Measurements from ENCODE around the gene CACNB4.

CACNB4 gene

DNA sequence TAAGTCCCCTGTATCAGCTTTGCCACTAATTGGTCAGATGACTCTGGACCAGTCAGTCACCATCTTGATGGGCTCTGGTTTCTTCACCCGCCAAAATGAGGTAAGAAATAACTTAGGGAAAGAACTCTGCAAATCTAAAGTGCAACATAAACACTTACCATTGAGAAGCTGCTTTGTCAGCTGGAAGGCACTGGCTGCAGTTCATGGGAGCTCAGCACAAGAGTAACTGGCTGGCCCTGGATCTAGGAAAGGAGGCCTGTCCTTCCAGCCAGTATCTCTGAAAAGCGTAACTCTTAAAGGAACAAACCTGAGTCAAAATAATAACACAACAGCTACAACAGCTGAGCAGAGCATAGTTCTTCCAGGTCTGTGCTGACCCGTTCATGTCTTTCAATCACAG is 123.9 kb downstream of the CACNB4 start:
- H3K23ac ChIP-seq (ENCODE audit: low read length), result no peak overlapping the region
- H3K9ac ChIP-seq (ENCODE audit: low read length), result no peak overlapping the region

GRCh38 chr2:151973901-151974199 is 125.0 kb downstream of the CACNB4 start:
- H3K27me3 ChIP-seq (ENCODE audit: insufficient read depth, low read length), result no peaks in the 10 kb centered on the region

More for the DNA sequence above, 123.9 kb downstream of the CACNB4 start:
- no peak overlapping the region for H3K14ac ChIP-seq (ENCODE audit: low read length)
- H3K4me2 ChIP-seq (ENCODE audit: low read length), result no peak overlapping the region
- WGBS (ENCODE audit: extremely low coverage, insufficient coverage, insufficient read length), result no CpG with 5 or more reads among the region's 3 CpGs
- H2BK12ac ChIP-seq (ENCODE audit: low read length), result no peak overlapping the region
- no peak overlapping the region for H4K91ac ChIP-seq (ENCODE audit: low read depth, low read length)
- H4K8ac ChIP-seq (ENCODE audit: low read depth, low read length), result no peak overlapping the region
- no peak overlapping the region for H3K18ac ChIP-seq (ENCODE audit: low read length)
- no peak overlapping the region for H2AK5ac ChIP-seq (ENCODE audit: low read length)
- H3K36me3 ChIP-seq (ENCODE audit: control insufficient read depth in 1 of 2, insufficient read depth in 2 of 2, low read length in 2 of 2), result no peaks in the 10 kb centered on the region
- H3K9me3 ChIP-seq (ENCODE audit: insufficient read depth, low read depth, low read length), result no peaks in the 10 kb centered on the region
- no peaks in the 10 kb centered on the region for H3K79me1 ChIP-seq (ENCODE audit: low read length)
- H2BK5ac ChIP-seq (ENCODE audit: low read depth, low read length, poor library complexity), result no peak overlapping the region
- H3K4me1 ChIP-seq (ENCODE audit: control insufficient read depth in 1 of 2, insufficient read depth in 2 of 2, low read length in 2 of 2), result peaks cover 0 to 3% of the 10 kb centered on the region in 2 experiments
- H2BK120ac ChIP-seq (ENCODE audit: insufficient read depth, low read length, poor library complexity), result no peak overlapping the region
- DNase-seq, result no peak
- no peak overlapping the region for H2AFZ ChIP-seq (ENCODE audit: insufficient read depth, low read length, poor library complexity)
- no peak overlapping the region for H3K27ac ChIP-seq (ENCODE audit: low read depth, low read length)
- no peak overlapping the region for H4K12ac ChIP-seq (ENCODE audit: low read depth, low read length)
- no peak overlapping the region for H3K4ac ChIP-seq (ENCODE audit: low read depth, low read length)
- H3K27me3 ChIP-seq (ENCODE audit: insufficient read depth, low read length), result no peaks in the 10 kb centered on the region
- H3K79me2 ChIP-seq (ENCODE audit: control insufficient read depth, insufficient read depth, low read length, poor library complexity), result no peaks in the 10 kb centered on the region
- H3K4me3 ChIP-seq (ENCODE audit: low read depth, low read length), result no peak overlapping the region

DNA sequence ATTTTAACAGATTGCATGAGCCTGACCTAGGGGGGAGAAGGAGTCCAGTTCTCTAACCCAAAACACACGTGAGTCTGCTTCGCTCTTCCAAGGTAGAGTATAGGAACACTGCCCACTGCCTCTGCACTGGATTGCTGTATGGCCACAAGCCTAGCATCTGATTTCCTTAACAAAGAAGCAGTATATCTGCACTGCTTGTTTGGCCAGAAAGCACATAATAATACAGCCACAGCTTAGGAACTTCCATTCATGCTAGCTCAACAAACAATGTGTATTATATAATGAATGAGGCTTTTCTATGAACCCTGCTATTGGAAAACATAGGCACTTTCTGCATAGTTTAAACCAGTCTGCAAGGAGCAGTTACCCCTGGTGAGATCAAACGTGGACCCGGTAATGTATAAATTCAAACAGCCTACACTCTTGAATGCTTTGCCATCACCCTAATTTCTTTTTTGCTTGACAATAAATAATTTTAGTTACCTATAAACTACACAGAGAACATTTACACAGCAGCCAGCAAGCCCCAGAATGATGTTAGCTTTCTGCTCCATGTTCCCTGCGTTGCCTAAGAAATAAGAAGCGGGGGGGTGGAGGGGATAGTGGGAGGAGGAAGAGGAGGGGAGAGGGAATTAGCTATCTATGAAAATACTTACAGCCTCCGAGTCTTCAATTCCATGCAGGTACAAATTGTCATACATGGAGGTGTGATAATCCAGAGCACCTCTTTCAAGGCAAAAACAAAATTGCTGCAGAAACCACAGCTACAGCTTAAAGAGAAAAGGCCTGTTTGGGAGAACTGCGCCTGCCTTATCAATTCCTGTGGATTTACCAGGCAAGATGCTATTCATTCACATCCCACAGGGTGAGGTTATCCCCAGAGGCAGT is 125.6 kb downstream of the CACNB4 start:
- WGBS (ENCODE audit: extremely low coverage, insufficient coverage, insufficient read length), result no CpG with 5 or more reads among the region's 8 CpGs

More at GRCh38 chr2:151973901-151974199, 125.0 kb downstream of the CACNB4 start:
- Histone ChIP-seq H3K4ac (ENCODE audit: low read depth, low read length) (no peak overlapping the region), H3K14ac (ENCODE audit: low read length) (no peak overlapping the region), H2BK5ac (ENCODE audit: low read depth, low read length, poor library complexity) (no peak overlapping the region), H3K36me3 (ENCODE audit: control insufficient read depth in 1 of 2, insufficient read depth in 2 of 2, low read length in 2 of 2) (no peaks in the 10 kb centered on the region), H2AFZ (ENCODE audit: insufficient read depth, low read length, poor library complexity) (no peak overlapping the region), H3K79me1 (ENCODE audit: low read length) (no peaks in the 10 kb centered on the region), H3K4me3 (ENCODE audit: low read depth, low read length) (no peak overlapping the region), H3K23ac (ENCODE audit: low read length) (no peak overlapping the region), H3K4me1 (ENCODE audit: control insufficient read depth in 1 of 2, insufficient read depth in 2 of 2, low read length in 2 of 2) (no peaks in the 10 kb centered on the region), H2BK12ac (ENCODE audit: low read length) (no peak overlapping the region), H4K8ac (ENCODE audit: low read depth, low read length) (no peak overlapping the region), H4K91ac (ENCODE audit: low read depth, low read length) (no peak overlapping the region), H2BK120ac (ENCODE audit: insufficient read depth, low read length, poor library complexity) (no peak overlapping the region), H4K12ac (ENCODE audit: low read depth, low read length) (no peak overlapping the region), H3K27ac (ENCODE audit: low read depth, low read length) (no peak overlapping the region), H3K9me3 (ENCODE audit: insufficient read depth, low read depth, low read length) (no peaks in the 10 kb centered on the region), H3K79me2 (ENCODE audit: control insufficient read depth, insufficient read depth, low read length, poor library complexity) (no peaks in the 10 kb centered on the region), H2AK5ac (ENCODE audit: low read length) (no peak overlapping the region), H3K9ac (ENCODE audit: low read length) (no peak overlapping the region), H3K4me2 (ENCODE audit: low read length) (no peak overlapping the region), H3K18ac (ENCODE audit: low read length) (no peak overlapping the region)
- no CpG with 5 or more reads among the region's 8 CpGs for WGBS (ENCODE audit: extremely low coverage, insufficient coverage, insufficient read length)
- DNase-seq, result peak; percentile 45 to 50

DNA sequence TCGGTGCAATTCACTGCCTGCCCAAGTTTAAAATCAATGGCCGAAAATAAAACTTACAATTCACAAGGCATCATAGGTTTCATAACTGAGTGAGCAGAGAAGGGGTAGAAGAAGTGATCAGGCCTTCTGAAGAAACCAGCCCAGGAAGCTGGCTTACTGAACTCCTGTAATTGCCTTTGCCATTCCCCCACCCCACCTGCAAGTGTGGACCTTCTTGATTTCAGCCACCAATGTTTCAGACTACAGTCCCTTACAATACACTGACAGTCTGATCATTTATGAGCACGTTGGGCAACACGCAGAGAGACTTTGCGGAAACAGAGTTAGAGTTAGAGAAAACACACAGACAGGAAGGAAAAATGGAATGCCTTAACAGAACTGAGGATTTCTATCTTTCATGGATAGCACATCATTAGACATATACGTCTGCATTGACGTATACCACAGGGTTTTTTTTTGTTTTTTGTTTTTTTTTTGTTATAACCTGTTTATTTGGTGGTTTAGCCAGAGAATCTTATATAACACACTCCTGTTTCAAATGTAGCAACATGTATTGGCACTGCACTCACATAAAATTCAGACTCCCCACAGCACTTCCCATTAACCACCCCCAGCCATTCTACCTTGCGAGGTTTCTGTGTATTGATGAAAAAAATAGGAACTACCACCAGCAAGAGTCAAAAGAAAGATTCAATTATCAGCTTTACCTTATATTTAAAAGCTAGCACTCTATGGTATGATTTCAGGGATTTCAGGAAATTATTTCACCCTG is 126.4 kb downstream of the CACNB4 start:
- no peak overlapping the region for H3K4me3 ChIP-seq (ENCODE audit: low read depth, low read length)
- H3K4me2 ChIP-seq (ENCODE audit: low read length), result no peak overlapping the region

More for the DNA sequence above, 125.6 kb downstream of the CACNB4 start:
- Histone ChIP-seq H3K9ac (ENCODE audit: low read length) (no peak overlapping the region), H3K18ac (ENCODE audit: low read length) (no peak overlapping the region), H3K4me3 (ENCODE audit: low read depth, low read length) (no peak overlapping the region), H2BK5ac (ENCODE audit: low read depth, low read length, poor library complexity) (no peak overlapping the region), H4K8ac (ENCODE audit: low read depth, low read length) (no peak overlapping the region), H3K4ac (ENCODE audit: low read depth, low read length) (no peak overlapping the region), H3K4me1 (ENCODE audit: control insufficient read depth in 1 of 2, insufficient read depth in 2 of 2, low read length in 2 of 2) (no peaks in the 10 kb centered on the region), H2BK120ac (ENCODE audit: insufficient read depth, low read length, poor library complexity) (no peak overlapping the region), H3K27me3 (ENCODE audit: insufficient read depth, low read length) (no peaks in the 10 kb centered on the region), H4K91ac (ENCODE audit: low read depth, low read length) (no peak overlapping the region), H3K79me1 (ENCODE audit: low read length) (no peaks in the 10 kb centered on the region), H3K79me2 (ENCODE audit: control insufficient read depth, insufficient read depth, low read length, poor library complexity) (no peaks in the 10 kb centered on the region), H3K36me3 (ENCODE audit: control insufficient read depth in 1 of 2, insufficient read depth in 2 of 2, low read length in 2 of 2) (no peaks in the 10 kb centered on the region), H2AFZ (ENCODE audit: insufficient read depth, low read length, poor library complexity) (no peak overlapping the region), H2BK12ac (ENCODE audit: low read length) (no peak overlapping the region), H3K23ac (ENCODE audit: low read length) (no peak overlapping the region), H4K12ac (ENCODE audit: low read depth, low read length) (no peak overlapping the region), H2AK5ac (ENCODE audit: low read length) (no peak overlapping the region), H3K14ac (ENCODE audit: low read length) (no peak overlapping the region), H3K9me3 (ENCODE audit: insufficient read depth, low read depth, low read length) (no peaks in the 10 kb centered on the region), H3K27ac (ENCODE audit: low read depth, low read length) (no peak overlapping the region), H3K4me2 (ENCODE audit: low read length) (no peak overlapping the region)
- no peak for DNase-seq

More for the DNA sequence above, 126.4 kb downstream of the CACNB4 start:
- H4K12ac ChIP-seq (ENCODE audit: low read depth, low read length), result no peak overlapping the region
- no peaks in the 10 kb centered on the region for H3K36me3 ChIP-seq (ENCODE audit: control insufficient read depth in 1 of 2, insufficient read depth in 2 of 2, low read length in 2 of 2)
- no peak overlapping the region for H3K14ac ChIP-seq (ENCODE audit: low read length)
- H3K79me1 ChIP-seq (ENCODE audit: low read length), result no peaks in the 10 kb centered on the region
- no peak overlapping the region for H2AFZ ChIP-seq (ENCODE audit: insufficient read depth, low read length, poor library complexity)
- H4K8ac ChIP-seq (ENCODE audit: low read depth, low read length), result no peak overlapping the region
- no peak overlapping the region for H3K23ac ChIP-seq (ENCODE audit: low read length)
- H3K4ac ChIP-seq (ENCODE audit: low read depth, low read length), result no peak overlapping the region
- no peak for DNase-seq
- no peaks in the 10 kb centered on the region for H3K4me1 ChIP-seq (ENCODE audit: control insufficient read depth in 1 of 2, insufficient read depth in 2 of 2, low read length in 2 of 2)
- no peak overlapping the region for H3K27ac ChIP-seq (ENCODE audit: low read depth, low read length)
- H3K9ac ChIP-seq (ENCODE audit: low read length), result no peak overlapping the region
- H4K91ac ChIP-seq (ENCODE audit: low read depth, low read length), result no peak overlapping the region
- no peaks in the 10 kb centered on the region for H3K79me2 ChIP-seq (ENCODE audit: control insufficient read depth, insufficient read depth, low read length, poor library complexity)
- H2BK120ac ChIP-seq (ENCODE audit: insufficient read depth, low read length, poor library complexity), result no peak overlapping the region
- H3K9me3 ChIP-seq (ENCODE audit: insufficient read depth, low read depth, low read length), result no peaks in the 10 kb centered on the region
- no CpG with 5 or more reads among the region's 8 CpGs for WGBS (ENCODE audit: extremely low coverage, insufficient coverage, insufficient read length)
- H2AK5ac ChIP-seq (ENCODE audit: low read length), result no peak overlapping the region
- H2BK5ac ChIP-seq (ENCODE audit: low read depth, low read length, poor library complexity), result no peak overlapping the region
- H2BK12ac ChIP-seq (ENCODE audit: low read length), result no peak overlapping the region
- no peak overlapping the region for H3K18ac ChIP-seq (ENCODE audit: low read length)
- H3K27me3 ChIP-seq (ENCODE audit: insufficient read depth, low read length), result no peaks in the 10 kb centered on the region
